Spleen (tissue), 11 donors: ENCODE measurements around the gene LYZL2. TPM values are rescaled to one million over a fixed set of nuclear protein-coding genes. Genes with fewer than 3 reads are reported as not detected.
"Not testable (repeated sequence)": the region's sequence is repeated elsewhere in the genome, so short reads cannot be mapped to it uniquely, and the experiment has no call there.

ENCODE experiments used
- DNase-seq: peaks from one replicate; pipeline ENCODE4 v3.0.0-alpha.2; 2020
- H3K27ac ChIP-seq, 8 donors: fragments of 200-600 bp; sonication (generic) in 7 of 8; 1 replicate in 4 of 8; 2 replicates in 4 of 8; pipeline versions ENCODE4 v1.5.0 to v1.8.0; 2016 to 2021; ENCODE audit warnings: inconsistent platforms in 4 of 8, mild to moderate bottlenecking in 4 of 8, moderate library complexity in 1 of 8
- H3K27me3 ChIP-seq, 7 donors: fragments of 200-600 bp; sonication (generic) in 6 of 7; replicated peaks in 1 of 7; 1 replicate in 4 of 7; 2 replicates in 3 of 7; pipeline versions ENCODE4 v1.5.0 to v1.8.0; 2016 to 2021; ENCODE audit warnings: inconsistent platforms in 3 of 7, mild to moderate bottlenecking in 1 of 7
- H3K36me3 ChIP-seq, 6 donors: fragments of 200-600 bp; sonication (generic) in 5 of 6; 1 replicate in 4 of 6; 2 replicates in 2 of 6; pipeline versions ENCODE4 v1.5.0 to v1.8.0; 2016 to 2021; ENCODE audit warnings: inconsistent platforms in 2 of 6
- H3K4me1 ChIP-seq, 6 donors: fragments of 200-600 bp; sonication (generic) in 5 of 6; 1 replicate in 3 of 6; 2 replicates in 3 of 6; pipeline versions ENCODE4 v1.5.0 to v1.8.0; 2016 to 2021; ENCODE audit warnings: inconsistent platforms in 3 of 6
- H3K4me3 ChIP-seq, 8 donors: fragments of 200-600 bp; sonication (generic) in 7 of 8; 1 replicate in 4 of 8; 2 replicates in 4 of 8; pipeline versions ENCODE4 v1.5.0 to v1.8.0; 2016 to 2021; ENCODE audit warnings: inconsistent platforms in 4 of 8, mild to moderate bottlenecking in 4 of 8, moderate library complexity in 2 of 8
- H3K9me3 ChIP-seq, 8 donors: fragments of 200-600 bp; sonication (generic) in 7 of 8; 1 replicate in 4 of 8; 2 replicates in 4 of 8; pipeline versions ENCODE4 v1.5.0 to v1.8.0; 2016 to 2021; ENCODE audit warnings: inconsistent platforms in 4 of 8
- POLR2A ChIP-seq, 3 donors: fragments of 450-650 bp; IDR thresholded peaks; one replicate each; pipeline ENCODE4 v1.5.1; 2017; ENCODE audit warnings: antibody characterized with exemption in 3 of 3, mild to moderate bottlenecking in 1 of 3
- POLR2AphosphoS5 ChIP-seq, 3 donors: sonication (generic); formaldehyde crosslinking; IDR thresholded peaks; one replicate each; pipeline ENCODE4 v1.5.1; 2017; ENCODE audit warnings: antibody characterized with exemption in 3 of 3
- WGBS, 5 donors: extraction: QIAGEN DNeasy Blood & Tissue Kit in 3 of 5; methylation state at CpG; one replicate each; pipeline versions ENCODE4 v1.1.5 to v1.1.7; 2013 to 2018; 5-methylcytosine and 5-hydroxymethylcytosine counted together
- intact Hi-C: fragments of 100-400 bp; cut with DNase I; formaldehyde crosslinking; loops from one replicate; pipeline ENCODE4 v1.15.0; 2023; ENCODE audit warnings: low total_unique reads
- polyA plus RNA-seq, 3 donors: library from polyadenylated mRNA; stranded (reverse); fragments of 200-250 nt; gene quantifications; one replicate each; pipeline ENCODE4 v1.2.1, GENCODE V29; 2013
- total RNA-seq, 7 donors: library from RNA; depleted of rRNA in 3 of 7; stranded (reverse); fragments of >200 nt in 3 of 7; fragmentation: NEBNext Ultra II Directional in 4 of 7; extraction: Animal tissue kit (Norgen Biotek cat#: 25700) in 4 of 7; gene quantifications; one replicate each; pipeline versions ENCODE4 v1.1.0 to v1.2.1, GENCODE V29; 2016 to 2021
- TF ChIP-seq, protein P1 (sequence below), 11 experiments: fragments of 200-600 bp in 7 of 11; fragments of 450-650 bp in 4 of 11; sonication (generic) in 4 of 11; IDR thresholded peaks in 8 of 11; conservative IDR thresholded peaks in 3 of 11; 1 replicate in 7 of 11; 2 replicates in 4 of 11; pipeline versions ENCODE4 v1.4.0 to v1.8.0; 2016 to 2021; ENCODE audit warnings: antibody characterized with exemption in 11 of 11, inconsistent platforms in 4 of 11, mild to moderate bottlenecking in 1 of 11
- donor health status: healthy with polysubstance abuse.
- donor health status: DM: no; HTN: no; CAD: no; lungs with moderate emphysema.
- donor health status: DM: no; HTN: no; CAD: no.
- donor health status: Bipolar disorder and iron deficiency.
- donor health status: healthy.
- donor health status: DM: no; HTN: no; CAD: no.
- donor health status: DM: yes; HTN: yes; CAD: no.

Gene LYZL2
- total and polyA plus RNA-seq, 10 donors, result not detected

DNA sequence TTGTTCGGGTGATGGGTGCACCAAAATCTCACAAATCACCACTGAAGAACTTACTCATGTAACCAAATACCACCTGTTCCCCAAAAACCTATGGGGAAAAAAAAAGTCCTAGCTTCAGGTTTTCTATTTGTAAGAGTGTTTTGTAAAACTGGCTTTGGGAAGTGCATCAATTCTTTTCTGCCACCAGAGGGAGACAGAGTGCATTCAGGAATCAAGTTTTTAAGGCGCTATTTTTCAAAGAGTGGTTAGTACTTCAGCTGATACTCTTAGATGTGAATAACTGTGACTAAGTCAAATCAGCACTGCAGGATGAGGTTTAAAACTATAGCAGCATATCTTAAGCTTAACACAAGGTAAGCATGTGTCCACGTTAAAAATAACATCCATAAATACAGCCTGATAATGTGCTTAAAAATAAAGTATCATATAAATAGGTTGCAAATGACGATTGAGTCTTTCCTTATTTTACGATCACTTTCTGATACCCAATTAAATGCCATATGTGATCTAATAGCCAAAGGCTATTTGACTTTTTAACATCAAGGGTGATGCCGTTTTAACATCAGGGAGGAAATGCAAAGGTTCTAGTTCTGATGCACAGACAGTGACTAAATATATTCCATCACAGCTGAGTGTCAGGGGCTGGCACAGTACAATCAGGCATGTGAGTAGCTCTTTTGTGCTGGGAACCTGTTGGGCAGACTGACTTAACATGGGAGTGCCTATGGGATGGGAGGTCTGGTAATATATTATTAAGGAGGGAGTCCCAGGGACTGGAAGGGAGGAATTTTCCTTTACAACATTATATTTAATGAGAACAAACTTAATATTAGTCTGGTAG, 10.6 kb upstream of the LYZL2 start:
- H3K36me3 ChIP-seq, result no peaks in the 10 kb centered on the region
- intact Hi-C loops, result no loop called here
- no peak for DNase-seq
- peaks cover 0 to 31% (median 0%) of the 10 kb centered on the region in 7 donors for H3K27me3 ChIP-seq
- TF ChIP-seq, protein P1, sequence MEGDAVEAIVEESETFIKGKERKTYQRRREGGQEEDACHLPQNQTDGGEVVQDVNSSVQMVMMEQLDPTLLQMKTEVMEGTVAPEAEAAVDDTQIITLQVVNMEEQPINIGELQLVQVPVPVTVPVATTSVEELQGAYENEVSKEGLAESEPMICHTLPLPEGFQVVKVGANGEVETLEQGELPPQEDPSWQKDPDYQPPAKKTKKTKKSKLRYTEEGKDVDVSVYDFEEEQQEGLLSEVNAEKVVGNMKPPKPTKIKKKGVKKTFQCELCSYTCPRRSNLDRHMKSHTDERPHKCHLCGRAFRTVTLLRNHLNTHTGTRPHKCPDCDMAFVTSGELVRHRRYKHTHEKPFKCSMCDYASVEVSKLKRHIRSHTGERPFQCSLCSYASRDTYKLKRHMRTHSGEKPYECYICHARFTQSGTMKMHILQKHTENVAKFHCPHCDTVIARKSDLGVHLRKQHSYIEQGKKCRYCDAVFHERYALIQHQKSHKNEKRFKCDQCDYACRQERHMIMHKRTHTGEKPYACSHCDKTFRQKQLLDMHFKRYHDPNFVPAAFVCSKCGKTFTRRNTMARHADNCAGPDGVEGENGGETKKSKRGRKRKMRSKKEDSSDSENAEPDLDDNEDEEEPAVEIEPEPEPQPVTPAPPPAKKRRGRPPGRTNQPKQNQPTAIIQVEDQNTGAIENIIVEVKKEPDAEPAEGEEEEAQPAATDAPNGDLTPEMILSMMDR (IDR thresholded peaks at IDR 0.05 in 8 of 11, conservative IDR thresholded peaks at IDR 0.05 in 3 of 11), result peak; percentile 50 to 88 (median 82)
- TF ChIP-seq POLR2AphosphoS5 (IDR thresholded peaks at IDR 0.05), result no peak
- no peaks in the 10 kb centered on the region for H3K9me3 ChIP-seq
- peaks cover 0 to 3% (median 0%) of the 10 kb centered on the region in 6 donors for H3K4me1 ChIP-seq
- no peak overlapping the region for H3K4me3 ChIP-seq
- H3K27ac ChIP-seq, result no peak overlapping the region
- WGBS, 5 donors, result 47 to 52% (median 49%) methylated on average over 6 of the region's 6 CpGs

DNA sequence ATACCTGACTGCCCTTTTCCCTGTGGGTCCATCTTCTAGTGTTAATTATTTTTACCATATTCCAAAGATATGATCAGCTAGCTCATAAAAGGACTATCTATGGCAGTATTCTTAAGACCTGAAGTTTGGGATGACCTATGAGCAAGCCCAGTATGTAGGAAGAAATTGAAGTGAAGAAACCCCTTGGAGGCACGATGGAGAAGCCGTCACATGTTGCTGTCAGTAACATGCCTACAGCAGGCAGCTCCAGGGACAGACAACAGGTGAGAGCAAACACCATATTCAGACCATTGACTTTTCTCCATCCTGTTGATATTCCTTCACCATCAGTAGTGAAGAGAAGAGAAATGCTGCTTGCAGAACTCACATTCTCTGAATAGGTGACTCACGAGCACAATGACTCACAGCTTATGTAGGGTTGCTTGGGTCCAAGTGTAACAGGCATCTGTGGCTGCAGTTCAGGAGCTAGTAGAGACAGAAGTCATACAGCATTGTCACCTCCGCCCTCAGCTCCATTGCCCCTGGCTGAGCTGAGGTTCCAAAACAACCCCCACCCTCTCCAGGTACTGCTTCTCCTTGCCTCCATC, 8.4 kb upstream of the LYZL2 start:
- Histone ChIP-seq H3K4me3 (no peak overlapping the region), H3K4me1 (peaks cover 0 to 3% (median 0%) of the 10 kb centered on the region in 6 donors), H3K27ac (no peak overlapping the region), H3K36me3 (no peaks in the 10 kb centered on the region), H3K9me3 (no peaks in the 10 kb centered on the region), H3K27me3 (peaks cover 0 to 41% (median 0%) of the 10 kb centered on the region in 7 donors)
- DNase-seq, result no peak
- WGBS, 5 donors, result 78 to 96% (median 91%) methylated on average over 4 of the region's 4 CpGs
- intact Hi-C loops, result no loop called here
- TF ChIP-seq POLR2AphosphoS5 (IDR thresholded peaks at IDR 0.05) (no peak), POLR2A (IDR thresholded peaks at IDR 0.05) (no peak)
- TF ChIP-seq, protein P1 (IDR thresholded peaks at IDR 0.05 in 8 of 11, conservative IDR thresholded peaks at IDR 0.05 in 3 of 11), result no peak

DNA sequence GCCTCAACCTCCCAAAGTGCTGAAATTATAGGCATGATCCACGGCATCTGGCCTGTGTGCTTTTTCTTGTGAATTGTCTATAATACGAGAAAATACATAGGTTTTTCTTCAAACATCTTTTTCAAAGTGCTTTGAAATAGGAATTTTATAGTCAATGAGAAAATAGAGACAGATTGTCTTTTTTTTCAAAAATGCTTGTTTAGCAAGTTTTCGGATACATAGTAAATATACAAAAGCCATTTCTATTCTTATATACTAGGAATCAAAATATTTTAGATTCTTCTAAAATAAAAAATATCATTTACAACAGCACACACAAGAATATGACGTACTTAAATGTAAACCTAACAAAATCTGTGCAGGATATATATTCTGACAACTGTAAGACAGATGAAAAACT, 1.6 kb upstream of the LYZL2 start:
- Histone ChIP-seq H3K36me3 (no peaks in the 10 kb centered on the region), H3K9me3 (no peaks in the 10 kb centered on the region), H3K4me3 (no peak overlapping the region), H3K27ac (no peak overlapping the region), H3K27me3 (peaks cover 0 to 15% (median 0%) of the 10 kb centered on the region in 7 donors), H3K4me1 (no peaks in the 10 kb centered on the region)
- TF ChIP-seq, protein P1 (IDR thresholded peaks at IDR 0.05 in 8 of 11, conservative IDR thresholded peaks at IDR 0.05 in 3 of 11), result no peak
- no peak for TF ChIP-seq POLR2A (IDR thresholded peaks at IDR 0.05)
- no peak for TF ChIP-seq POLR2AphosphoS5 (IDR thresholded peaks at IDR 0.05)
- intact Hi-C loops, result no loop called here
- no peak for DNase-seq
- 81 to 92% (median 88%) methylated on average over 4 of the region's 4 CpGs for WGBS, 5 donors

DNA sequence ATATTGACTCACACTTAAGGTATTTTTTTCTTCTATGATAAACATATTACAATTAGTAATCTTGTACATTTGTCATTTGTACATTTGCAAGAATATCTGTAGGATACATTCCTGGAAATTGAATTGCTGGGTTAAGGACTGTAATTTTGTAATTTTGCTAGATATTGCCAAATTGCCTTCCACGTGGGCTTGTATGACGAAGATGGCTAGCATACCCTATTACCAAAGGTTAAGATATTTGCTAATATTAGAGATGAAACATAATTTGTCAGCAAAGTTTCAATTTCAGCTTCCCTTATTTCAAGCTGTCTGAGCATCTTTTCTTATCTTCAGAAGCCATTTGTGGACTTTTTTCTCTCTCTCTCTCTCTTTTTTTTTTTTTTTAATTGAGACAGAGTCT, 1.0 kb upstream of the LYZL2 start:
- 33 to 79% (median 66%) methylated on average over 2 of the region's 2 CpGs for WGBS, 5 donors
- H3K4me1 ChIP-seq, result no peaks in the 10 kb centered on the region
- no peak for DNase-seq
- H3K36me3 ChIP-seq, result no peaks in the 10 kb centered on the region
- H3K27me3 ChIP-seq, result peaks cover 0 to 15% (median 0%) of the 10 kb centered on the region in 7 donors
- no peaks in the 10 kb centered on the region for H3K9me3 ChIP-seq
- intact Hi-C loops, result no loop called here
- TF ChIP-seq, protein P1 (IDR thresholded peaks at IDR 0.05 in 8 of 11, conservative IDR thresholded peaks at IDR 0.05 in 3 of 11), result no peak
- TF ChIP-seq POLR2AphosphoS5 (IDR thresholded peaks at IDR 0.05) (no peak), POLR2A (IDR thresholded peaks at IDR 0.05) (no peak)
- H3K4me3 ChIP-seq, result no peak overlapping the region
- no peak overlapping the region for H3K27ac ChIP-seq

DNA sequence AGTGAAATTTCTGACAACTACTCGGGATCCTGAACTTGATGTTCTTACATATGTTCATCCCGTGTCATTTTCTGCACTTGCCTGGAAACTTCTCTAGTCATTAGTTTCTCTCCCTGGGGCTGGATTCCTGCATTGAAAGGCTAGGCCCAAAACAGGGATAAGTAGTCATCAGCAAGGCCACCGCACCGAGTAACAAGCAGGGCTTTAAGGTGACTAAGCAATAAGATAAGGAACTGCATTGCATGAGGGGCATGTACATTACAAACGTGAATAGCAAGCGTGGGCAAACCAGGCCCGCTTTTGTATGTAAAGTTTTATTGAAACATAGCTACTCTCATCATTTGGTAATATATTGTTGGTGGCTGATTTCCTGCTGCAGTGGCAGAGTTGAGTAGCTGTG, 977 bp downstream of the LYZL2 start:
- H3K27ac ChIP-seq, DNase-seq, H3K36me3 ChIP-seq, H3K4me3 ChIP-seq, H3K4me1 ChIP-seq, H3K9me3 ChIP-seq, H3K27me3 ChIP-seq, intact Hi-C loops: not testable (repeated sequence)
- 88 to 94% (median 92%) methylated on average over 7 of the region's 7 CpGs for WGBS, 5 donors

DNA sequence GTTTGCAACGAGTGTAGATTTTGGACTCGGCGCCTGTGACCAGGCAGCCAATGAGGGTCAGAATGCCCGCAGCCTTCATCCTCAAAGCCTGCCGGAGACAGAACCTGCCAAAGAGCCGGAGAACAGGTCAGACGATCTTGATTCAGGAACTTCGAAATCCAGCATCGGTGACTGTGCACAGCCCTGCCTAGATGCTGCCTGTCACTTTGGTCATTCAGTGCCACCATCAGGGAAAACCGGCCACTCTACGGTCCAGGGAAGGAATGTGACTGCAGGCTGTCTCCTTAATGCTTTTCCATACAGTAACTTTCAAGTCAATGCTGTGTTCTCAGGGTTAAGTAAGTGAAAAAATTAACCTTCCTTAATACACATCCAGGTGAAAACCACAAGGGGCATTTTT, 2.7 kb downstream of the LYZL2 start:
- DNase-seq, H3K4me3 ChIP-seq, H3K36me3 ChIP-seq, H3K9me3 ChIP-seq, intact Hi-C loops, H3K27me3 ChIP-seq, H3K27ac ChIP-seq, H3K4me1 ChIP-seq: not testable (repeated sequence)
- 85 to 89% (median 85%) methylated on average over 7 to 11 of the region's 11 CpGs for WGBS, 5 donors
